GM12878 (cell line): ENCODE results near the gene NOL7. TPM values are rescaled to one million over a fixed set of nuclear protein-coding genes. Genes with fewer than 3 reads are reported as not detected.
A peak's percentile ranks its signal among the peaks of the same experiment; 100 is the strongest.

Source experiments
- ATF7 ChIP-seq: fragments of 450-650 bp; IDR thresholded peaks from 2 replicates; pipeline ENCODE4 v1.6.1; 2016; ENCODE audit warnings: low read depth, mild to moderate bottlenecking
- BCL11A ChIP-seq: IDR thresholded peaks from 2 replicates; pipeline ENCODE4 v1.6.1; 2011; ENCODE audit warnings: low read depth, low read length
- E2F8 ChIP-seq: fragments of 450-650 bp; IDR thresholded peaks from 2 replicates; pipeline ENCODE4 v1.6.1; 2018; ENCODE audit warnings: mild to moderate bottlenecking, low read depth, moderate library complexity; ENCODE audit not compliant: partially characterized antibody
- ESRRA ChIP-seq: IDR thresholded peaks from 2 replicates; pipeline ENCODE4 v1.6.1; 2012; ENCODE audit warnings: mild to moderate bottlenecking, low read length, improper control_type of control experiment
- MTA2 ChIP-seq: fragments of 450-650 bp; IDR thresholded peaks from 2 replicates; pipeline ENCODE4 v1.6.1; 2016; ENCODE audit warnings: low read depth, mild to moderate bottlenecking, moderate library complexity
- MXI1 ChIP-seq: fragments of 150-350 bp; IDR thresholded peaks from 2 replicates; pipeline ENCODE4 v1.6.1; 2011; ENCODE audit warnings: low read depth, mild to moderate bottlenecking, inconsistent platforms, low read length, improper control_type of control experiment
- MYB ChIP-seq: fragments of 150-350 bp; IDR thresholded peaks from 2 replicates; pipeline ENCODE4 v1.6.1; 2014; ENCODE audit warnings: mild to moderate bottlenecking, low read depth, low read length, borderline replicate concordance
- NR2F1 ChIP-seq: fragments of 450-650 bp; conservative IDR thresholded peaks from 2 replicates; pipeline ENCODE4 v1.6.1; 2017; ENCODE audit warnings: mild to moderate bottlenecking
- PML ChIP-seq: IDR thresholded peaks from 2 replicates; pipeline ENCODE4 v1.6.1; 2012; ENCODE audit warnings: low read length, inconsistent platforms
- POLR2A ChIP-seq: IDR thresholded peaks from 2 replicates; pipeline ENCODE4 v1.6.1; 2011; ENCODE audit warnings: low read depth, mild to moderate bottlenecking, low read length
- RAD21 ChIP-seq: IDR thresholded peaks from 2 replicates; pipeline ENCODE4 v1.6.1; 2011; ENCODE audit warnings: mild to moderate bottlenecking, low read depth, low read length, moderate library complexity; ENCODE audit not compliant: insufficient read depth
- RELA ChIP-seq: fragments of 450-650 bp; IDR thresholded peaks from 2 replicates; pipeline ENCODE4 v1.8.0; 2014; ENCODE audit warnings: borderline replicate concordance; ENCODE audit not compliant: partially characterized antibody
- REST ChIP-seq: IDR thresholded peaks from 2 replicates; pipeline ENCODE4 v1.6.1; 2012; ENCODE audit warnings: mild to moderate bottlenecking, low read depth, low read length
- SP1 ChIP-seq: IDR thresholded peaks from one replicate; pipeline ENCODE4 v1.6.1; 2011; ENCODE audit warnings: low read depth, low read length
- TCF12 ChIP-seq: IDR thresholded peaks from 2 replicates; pipeline ENCODE4 v1.6.1; 2011; ENCODE audit warnings: low read depth, mild to moderate bottlenecking, low read length
- ZBTB11 ChIP-seq: fragments of 450-650 bp; formaldehyde crosslinking; IDR thresholded peaks from 2 replicates; pipeline ENCODE4 v1.5.0; 2022; ENCODE audit warnings: mild to moderate bottlenecking, missing genetic modification characterization
- polyA plus RNA-seq, 11 experiments: library from polyadenylated mRNA; depleted of rRNA in 4 of 11; unstranded in 6 of 11; stranded (reverse) in 5 of 11; fragments of >200 nt; fragmentation: Nextera tagmentation in 4 of 11; fragmentation: Illumina TruSeq in 1 of 11; extraction: Ambion mirVana in 4 of 11; extraction: Trizol in 1 of 11; gene quantifications; 1 replicate in 1 of 11; 2 replicates in 10 of 11; pipeline versions ENCODE4 v1.2.1 to v1.2.3, GENCODE V29; 2011 to 2016; ENCODE audit warnings: inconsistent platforms in 2 of 11, missing spikeins in 2 of 11, low read depth in 1 of 11
- total RNA-seq, 4 experiments: library from RNA; depleted of rRNA in 3 of 4; stranded (reverse); fragments of >200 nt in 3 of 4; fragmentation: Illumina TruSeq in 1 of 4; extraction: Trizol in 1 of 4; gene quantifications; 2 replicates each; pipeline versions ENCODE4 v1.2.1 to v1.2.3, GENCODE V29; 2013 to 2021
- TF ChIP-seq, protein P1 (sequence below): fragments of 450-650 bp; conservative IDR thresholded peaks from 2 replicates; pipeline ENCODE4 v1.6.1; 2017; ENCODE audit warnings: mild to moderate bottlenecking, moderate library complexity
- TF ChIP-seq, protein P2 (sequence below): IDR thresholded peaks from 2 replicates; pipeline ENCODE4 v1.6.1; 2012; ENCODE audit warnings: low read length, inconsistent platforms

The NOL7 gene
- total and polyA plus RNA-seq, 10 of the 15 experiments (the other 5 are each of a cell fraction or from before 2014, with no cell fraction given) = 12.2 to 222 (median 86.2) TPM

DNA sequence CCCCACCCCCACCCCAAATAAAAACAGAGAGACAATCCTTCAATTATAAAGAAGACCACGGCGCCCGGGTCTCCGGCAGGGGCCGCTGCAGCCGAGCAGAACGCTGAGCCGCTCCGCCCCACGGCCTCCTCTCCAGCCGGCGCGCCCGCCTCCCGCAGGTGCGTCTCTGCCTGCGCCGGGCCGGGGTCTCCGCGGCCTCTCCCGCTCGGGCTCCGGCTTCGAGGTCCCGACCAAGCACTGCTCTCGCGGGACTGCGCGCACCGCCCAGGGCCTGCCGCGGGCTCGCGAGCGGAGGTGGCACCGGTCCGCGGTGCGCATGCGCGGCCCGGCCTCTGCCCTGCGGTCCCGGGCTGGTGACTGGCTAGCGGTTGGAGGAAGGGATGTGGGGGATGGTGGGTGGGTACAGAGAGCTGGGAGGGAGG lies 41.0 kb upstream of the NOL7 start (continued):
- TF ChIP-seq ZBTB11 (CRISPR knock-in tag) (no peak), REST (no peak), MYB (no peak), E2F8 (no peak), PML (no peak), SP1 (peak; percentile 34), BCL11A (no peak), MXI1 (peak; percentile 68), ATF7 (no peak), NR2F1 (no peak), RAD21 (peak; percentile 46; the same call in 1 of the 2 replicates), RELA (peak; percentile 18), ESRRA (no peak), TCF12 (peak; percentile 52; the same call in 1 of the 2 replicates), MTA2 (no peak), POLR2A (peak; percentile 72; the same call in 1 of the 2 replicates)
- TF ChIP-seq, protein P1, sequence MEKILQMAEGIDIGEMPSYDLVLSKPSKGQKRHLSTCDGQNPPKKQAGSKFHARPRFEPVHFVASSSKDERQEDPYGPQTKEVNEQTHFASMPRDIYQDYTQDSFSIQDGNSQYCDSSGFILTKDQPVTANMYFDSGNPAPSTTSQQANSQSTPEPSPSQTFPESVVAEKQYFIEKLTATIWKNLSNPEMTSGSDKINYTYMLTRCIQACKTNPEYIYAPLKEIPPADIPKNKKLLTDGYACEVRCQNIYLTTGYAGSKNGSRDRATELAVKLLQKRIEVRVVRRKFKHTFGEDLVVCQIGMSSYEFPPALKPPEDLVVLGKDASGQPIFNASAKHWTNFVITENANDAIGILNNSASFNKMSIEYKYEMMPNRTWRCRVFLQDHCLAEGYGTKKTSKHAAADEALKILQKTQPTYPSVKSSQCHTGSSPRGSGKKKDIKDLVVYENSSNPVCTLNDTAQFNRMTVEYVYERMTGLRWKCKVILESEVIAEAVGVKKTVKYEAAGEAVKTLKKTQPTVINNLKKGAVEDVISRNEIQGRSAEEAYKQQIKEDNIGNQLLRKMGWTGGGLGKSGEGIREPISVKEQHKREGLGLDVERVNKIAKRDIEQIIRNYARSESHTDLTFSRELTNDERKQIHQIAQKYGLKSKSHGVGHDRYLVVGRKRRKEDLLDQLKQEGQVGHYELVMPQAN = 0 out of 2 replicates have a peak, but pooled peaks have one; percentile 51
- TF ChIP-seq, protein P2, sequence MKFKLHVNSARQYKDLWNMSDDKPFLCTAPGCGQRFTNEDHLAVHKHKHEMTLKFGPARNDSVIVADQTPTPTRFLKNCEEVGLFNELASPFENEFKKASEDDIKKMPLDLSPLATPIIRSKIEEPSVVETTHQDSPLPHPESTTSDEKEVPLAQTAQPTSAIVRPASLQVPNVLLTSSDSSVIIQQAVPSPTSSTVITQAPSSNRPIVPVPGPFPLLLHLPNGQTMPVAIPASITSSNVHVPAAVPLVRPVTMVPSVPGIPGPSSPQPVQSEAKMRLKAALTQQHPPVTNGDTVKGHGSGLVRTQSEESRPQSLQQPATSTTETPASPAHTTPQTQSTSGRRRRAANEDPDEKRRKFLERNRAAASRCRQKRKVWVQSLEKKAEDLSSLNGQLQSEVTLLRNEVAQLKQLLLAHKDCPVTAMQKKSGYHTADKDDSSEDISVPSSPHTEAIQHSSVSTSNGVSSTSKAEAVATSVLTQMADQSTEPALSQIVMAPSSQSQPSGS = no peak
